ENCODE measurements around the gene JAKMIP2.

GRCh38 chr5:147551677-147552076 is 230.9 kb downstream of the JAKMIP2 start:
- TF ChIP-seq EZH2 (IDR thresholded peaks at IDR 0.05) (no peak), FOXP2 (optimal IDR thresholded peaks at IDR 0.05; ENCODE audit: control extremely low read depth, extremely low read length, insufficient read depth) (no peak)

All from SK-N-MC (cell line).